B cell (primary cell): ENCODE measurements around the gene ZNF33B. TPM values are rescaled to one million over a fixed set of nuclear protein-coding genes. Genes with fewer than 3 reads are reported as not detected.

Experiments
- ATAC-seq: fragments of 200-7000 bp; cut with Tn5 transposase; one replicate; pipeline ENCODE4 v1.10.0; 2021; ENCODE audit warnings: low read depth, mild to moderate bottlenecking, moderate number of reproducible peaks, moderate library complexity
- CTCF ChIA-PET: fragments of 350-600 bp; sonication (Branson Sonifier 250); formaldehyde crosslinking; loops from one replicate; lab custom pipeline; 2021; ENCODE audit warnings: antibody characterized with exemption, inconsistent platforms; lab: Charles Lee
- POLR2A ChIA-PET: fragments of 350-600 bp; sonication (Branson Sonifier 250); formaldehyde crosslinking; loops from one replicate; lab custom pipeline; 2021; ENCODE audit warnings: antibody characterized with exemption; lab: Charles Lee
- DNase-seq: peaks from one replicate; pipeline ENCODE4 v3.0.0; 2013
- H2AFZ ChIP-seq: 2 replicates; pipeline ENCODE4 v1.6.1; 2012; ENCODE audit warnings: mild to moderate bottlenecking, low read depth, low read length; ENCODE audit not compliant: insufficient read depth, poor library complexity, severe bottlenecking
- H3K27ac ChIP-seq, 2 donors: 1 replicate in 1 of 2; 2 replicates in 1 of 2; pipeline ENCODE4 v1.5.1; 2012 to 2013; ENCODE audit warnings: low read length in 2 of 2, mild to moderate bottlenecking in 2 of 2, moderate library complexity in 1 of 2
- H3K27me3 ChIP-seq, 4 experiments: fragments of 200-600 bp in 1 of 4; sonication (generic) in 1 of 4; replicated peaks in 1 of 4; 1 replicate in 2 of 4; 2 replicates in 2 of 4; pipeline versions ENCODE4 v1.6.1 to v1.7.0; 2013 to 2016; ENCODE audit warnings: low read length in 3 of 4, mild to moderate bottlenecking in 2 of 4, mixed read lengths in 1 of 4, moderate library complexity in 1 of 4; ENCODE audit not compliant: insufficient read depth in 4 of 4, control insufficient read depth in 3 of 4; ENCODE audit errors: control extremely low read depth in 1 of 4
- H3K36me3 ChIP-seq, 2 experiments: replicated peaks in 1 of 2; 1 replicate in 1 of 2; 2 replicates in 1 of 2; pipeline versions ENCODE4 v1.6.1 to v1.7.1; 2013; ENCODE audit warnings: low read length in 1 of 2; ENCODE audit not compliant: insufficient read depth in 2 of 2, control insufficient read depth in 1 of 2; ENCODE audit errors: control extremely low read depth in 1 of 2, extremely low read depth in 1 of 2
- H3K4me1 ChIP-seq, 2 donors: fragments of 200-600 bp in 1 of 2; sonication (generic) in 1 of 2; 1 replicate in 1 of 2; 2 replicates in 1 of 2; pipeline versions ENCODE4 v1.5.1 to v1.6.1; 2013 to 2017; ENCODE audit warnings: low read length in 2 of 2; ENCODE audit not compliant: control insufficient read depth in 2 of 2, insufficient read depth in 2 of 2
- H3K4me2 ChIP-seq: replicated peaks from 2 replicates; pipeline ENCODE3; 2012; ENCODE audit warnings: mild to moderate bottlenecking, low read depth, low read length; ENCODE audit not compliant: poor library complexity, severe bottlenecking
- H3K4me3 ChIP-seq, 5 experiments: fragments of 200-600 bp in 1 of 5; sonication (generic) in 1 of 5; 1 replicate in 3 of 5; 2 replicates in 2 of 5; pipeline versions ENCODE4 v1.5.1 to v1.7.0; 2011 to 2016; ENCODE audit warnings: low read length in 4 of 5, mild to moderate bottlenecking in 4 of 5, low read depth in 2 of 5, control low read depth in 1 of 5, moderate library complexity in 1 of 5; ENCODE audit not compliant: insufficient read depth in 1 of 5; ENCODE audit errors: control extremely low read depth in 1 of 5, extremely low read depth in 1 of 5
- H3K79me2 ChIP-seq: fragments of 200-600 bp; sonication (generic); one replicate; pipeline ENCODE4 v1.6.0; 2016; ENCODE audit warnings: low read length; ENCODE audit not compliant: control insufficient read depth, insufficient read depth
- H3K9ac ChIP-seq: fragments of 200-600 bp; sonication (generic); 2 replicates; pipeline ENCODE4 v1.6.1; 2017; ENCODE audit warnings: mild to moderate bottlenecking, low read length, moderate library complexity
- H3K9me3 ChIP-seq, 3 donors: one replicate each; pipeline versions ENCODE4 v1.6.1 to v1.7.1; 2013; ENCODE audit warnings: low read length in 2 of 3; ENCODE audit not compliant: control insufficient read depth in 2 of 3, insufficient read depth in 1 of 3; ENCODE audit errors: control extremely low read depth in 1 of 3
- H4K20me1 ChIP-seq: 2 replicates; pipeline ENCODE4 v1.6.0; 2012; ENCODE audit warnings: mild to moderate bottlenecking, low read length; ENCODE audit not compliant: insufficient read depth, control insufficient read depth, poor library complexity, severe bottlenecking
- H3K27ac Mint-ChIP-seq: one replicate; pipeline ENCODE4 v1.8.0; 2021; ENCODE audit warnings: mixed read lengths
- H3K27me3 Mint-ChIP-seq: one replicate; pipeline ENCODE4 v1.8.0; 2021; ENCODE audit warnings: mixed read lengths
- H3K4me1 Mint-ChIP-seq: one replicate; pipeline ENCODE4 v1.8.0; 2021; ENCODE audit warnings: mixed read lengths
- H3K4me3 Mint-ChIP-seq: one replicate; pipeline ENCODE4 v1.8.0; 2021; ENCODE audit warnings: mixed read lengths
- H3K9me3 Mint-ChIP-seq: one replicate; pipeline ENCODE4 v1.8.0; 2022; ENCODE audit warnings: mixed read lengths; ENCODE audit not compliant: insufficient read depth
- CTCF ChIP-seq: fragments of 200-600 bp; IDR thresholded peaks from one replicate; pipeline ENCODE4 v1.8.0; 2022; ENCODE audit warnings: antibody characterized with exemption, mild to moderate bottlenecking
- EZH2 ChIP-seq: IDR thresholded peaks from 2 replicates; pipeline ENCODE4 v1.6.1; 2012; ENCODE audit warnings: borderline replicate concordance, low read depth, mild to moderate bottlenecking, moderate library complexity, low read length; ENCODE audit not compliant: insufficient read depth, poor library complexity, severe bottlenecking
- WGBS: methylation state at CpG from one replicate; pipeline ENCODE4 v1.1.5; 2013; ENCODE audit warnings: missing lambda C conversion rate; ENCODE audit not compliant: insufficient coverage; 5-methylcytosine and 5-hydroxymethylcytosine counted together
- intact Hi-C: fragments of 100-400 bp; cut with micrococcal nuclease; formaldehyde crosslinking; loops from one replicate; pipeline ENCODE4 v1.10.0; 2022
- polyA plus RNA-seq: library from polyadenylated mRNA; depleted of rRNA; stranded (reverse); fragments of >200 nt; gene quantifications from 2 replicates; pipeline ENCODE4 v1.2.3, GENCODE V29; 2012
- total RNA-seq, 2 donors: library from RNA; stranded (reverse); fragments of 120-200 nt in 1 of 2; gene quantifications; 1 replicate in 1 of 2; 2 replicates in 1 of 2; pipeline versions ENCODE4 v1.2.3 to v1.2.4, GENCODE V29; 2013 to 2022

Gene ZNF33B
- total and polyA plus RNA-seq, 2 donors (not counting 1 experiment from before 2014, with no cell fraction given) = 15.5 to 66.9 TPM

GRCh38 chr10:42645516-42645915 is 7.1 kb upstream of the ZNF33B start:
- no peak overlapping the region for H3K4me3 Mint-ChIP-seq
- POLR2A ChIA-PET = no interaction called here
- ATAC-seq (no peak), DNase-seq (no peak)
- H3K4me3 ChIP-seq = no peak overlapping the region
- no peaks in the 10 kb centered on the region for H3K79me2 ChIP-seq
- H3K4me1 Mint-ChIP-seq = peaks cover 2% of the 10 kb centered on the region
- H3K9me3 ChIP-seq = no peaks in the 10 kb centered on the region
- peaks cover 6% of the 10 kb centered on the region for H3K27me3 Mint-ChIP-seq
- H3K27ac Mint-ChIP-seq = no peak overlapping the region
- no peaks in the 10 kb centered on the region for H4K20me1 ChIP-seq
- TF ChIP-seq EZH2 (no peak), CTCF (no peak)
- H3K4me1 ChIP-seq = no peaks in the 10 kb centered on the region
- no peak overlapping the region for H2AFZ ChIP-seq
- no peaks in the 10 kb centered on the region for H3K9me3 Mint-ChIP-seq
- H3K27ac ChIP-seq = no peak overlapping the region
- CTCF ChIA-PET = no interaction called here
- H3K27me3 ChIP-seq = peaks cover 0 to 3% (median 1%) of the 10 kb centered on the region in 4 experiments
- no peak overlapping the region for H3K9ac ChIP-seq
- H3K36me3 ChIP-seq = no peaks in the 10 kb centered on the region
- intact Hi-C loops = no loop called here
- no peak overlapping the region for H3K4me2 ChIP-seq
- WGBS = 91% methylated on average over 10 of the region's 12 CpGs

GRCh38 chr10:42645103-42645502 is 6.7 kb upstream of the ZNF33B start:
- H3K27me3 ChIP-seq = peaks cover 0 to 3% (median 1%) of the 10 kb centered on the region in 4 experiments
- H3K4me2 ChIP-seq = no peak overlapping the region
- no peaks in the 10 kb centered on the region for H3K9me3 Mint-ChIP-seq
- H3K4me3 Mint-ChIP-seq = no peak overlapping the region
- peaks cover 4% of the 10 kb centered on the region for H3K4me1 Mint-ChIP-seq
- no CpG with 5 or more reads among the region's 4 CpGs for WGBS
- no peak overlapping the region for H2AFZ ChIP-seq
- H3K79me2 ChIP-seq = no peaks in the 10 kb centered on the region
- CTCF ChIA-PET = no interaction called here
- no peaks in the 10 kb centered on the region for H4K20me1 ChIP-seq
- POLR2A ChIA-PET = interaction anchor here (0.7 kb wide), 1 partner anchor 491 kb away, joined by 4 read pairs; no protein-coding TSS in a partner anchor
- no peak for DNase-seq
- H3K27ac ChIP-seq = no peak overlapping the region
- H3K36me3 ChIP-seq = no peaks in the 10 kb centered on the region
- TF ChIP-seq CTCF (no peak), EZH2 (no peak)
- peaks cover 2% of the 10 kb centered on the region for H3K27me3 Mint-ChIP-seq
- H3K4me3 ChIP-seq = no peak overlapping the region
- H3K9ac ChIP-seq = no peak overlapping the region
- intact Hi-C loops = no loop called here
- H3K4me1 ChIP-seq = no peaks in the 10 kb centered on the region
- no peak for ATAC-seq
- H3K9me3 ChIP-seq = no peaks in the 10 kb centered on the region
- no peak overlapping the region for H3K27ac Mint-ChIP-seq
